ENCODE data around the gene TTC33.

TTC33 gene

GRCh38 chr5:40486437-40487275 is 269.1 kb downstream of the TTC33 start:
- DNase-seq = no peak
- in situ Hi-C loops (cut with HindIII; ENCODE audit: low pct_ligation_motif_present, low pct_unique_long_range_greater_than_20kb, low sequenced_read_pairs) = no loop called here

GRCh38 chr5:40485021-40485998 is 270.5 kb downstream of the TTC33 start:
- DNase-seq = no peak
- in situ Hi-C loops (cut with HindIII; ENCODE audit: low pct_ligation_motif_present, low pct_unique_long_range_greater_than_20kb, low sequenced_read_pairs) = no loop called here

GRCh38 chr5:40484495-40484894 is 271.3 kb downstream of the TTC33 start:
- DNase-seq = no peak
- in situ Hi-C loops (cut with HindIII; ENCODE audit: low pct_ligation_motif_present, low pct_unique_long_range_greater_than_20kb, low sequenced_read_pairs) = no loop called here

- in situ Hi-C loops (cut with HindIII; ENCODE audit: low pct_ligation_motif_present, low pct_unique_long_range_greater_than_20kb, low sequenced_read_pairs) = no loop called here
- DNase-seq = no peak
Observed at GRCh38 chr5:40483316-40483715, 272.4 kb downstream of the TTC33 start.

- in situ Hi-C loops (cut with HindIII; ENCODE audit: low pct_ligation_motif_present, low pct_unique_long_range_greater_than_20kb, low sequenced_read_pairs) = no loop called here
- DNase-seq = no peak
Observed at GRCh38 chr5:40481241-40481640, 274.5 kb downstream of the TTC33 start.

GRCh38 chr5:40480392-40480791 is 275.4 kb downstream of the TTC33 start:
- no peak for DNase-seq
- in situ Hi-C loops (cut with HindIII; ENCODE audit: low pct_ligation_motif_present, low pct_unique_long_range_greater_than_20kb, low sequenced_read_pairs) = no loop called here

- no peak for DNase-seq
- in situ Hi-C loops (cut with HindIII; ENCODE audit: low pct_ligation_motif_present, low pct_unique_long_range_greater_than_20kb, low sequenced_read_pairs) = no loop called here
Observed at GRCh38 chr5:40479939-40480338, 275.8 kb downstream of the TTC33 start.

GRCh38 chr5:40478766-40479165 is 277.0 kb downstream of the TTC33 start:
- in situ Hi-C loops (cut with HindIII; ENCODE audit: low pct_ligation_motif_present, low pct_unique_long_range_greater_than_20kb, low sequenced_read_pairs) = no loop called here
- DNase-seq = no peak

- in situ Hi-C loops (cut with HindIII; ENCODE audit: low pct_ligation_motif_present, low pct_unique_long_range_greater_than_20kb, low sequenced_read_pairs) = no loop called here
Observed at GRCh38 chr5:40477856-40478546, 277.8 kb downstream of the TTC33 start.

GRCh38 chr5:40475561-40475960 is 280.2 kb downstream of the TTC33 start:
- in situ Hi-C loops (cut with HindIII; ENCODE audit: low pct_ligation_motif_present, low pct_unique_long_range_greater_than_20kb, low sequenced_read_pairs) = no loop called here
- DNase-seq = no peak

More at GRCh38 chr5:40477856-40478546, 277.8 kb downstream of the TTC33 start:
- no peak for DNase-seq

- no peak for DNase-seq
- in situ Hi-C loops (cut with HindIII; ENCODE audit: low pct_ligation_motif_present, low pct_unique_long_range_greater_than_20kb, low sequenced_read_pairs) = no loop called here
Observed at GRCh38 chr5:40474250-40474649, 281.5 kb downstream of the TTC33 start.

- no peak for DNase-seq
- in situ Hi-C loops (cut with HindIII; ENCODE audit: low pct_ligation_motif_present, low pct_unique_long_range_greater_than_20kb, low sequenced_read_pairs) = no loop called here
Observed at GRCh38 chr5:40465416-40465815, 290.3 kb downstream of the TTC33 start.

GRCh38 chr5:40464511-40464910 is 291.2 kb downstream of the TTC33 start:
- no peak for DNase-seq
- in situ Hi-C loops (cut with HindIII; ENCODE audit: low pct_ligation_motif_present, low pct_unique_long_range_greater_than_20kb, low sequenced_read_pairs) = no loop called here

Data from ACHN (cell line).